Trophoblast cell (in vitro differentiated cells and primary cell): Measurements from ENCODE around the gene DCC.

Experiments used
- DNase-seq, 2 donors: peaks; one replicate each; pipeline ENCODE4 v3.0.0-alpha.2; 2016
- H2AFZ ChIP-seq: 2 replicates; pipeline ENCODE4 v1.6.1; 2013; ENCODE audit warnings: low read length, moderate library complexity, mild to moderate bottlenecking; ENCODE audit not compliant: insufficient read depth, poor library complexity
- H2AK5ac ChIP-seq: 2 replicates; pipeline ENCODE4 v1.6.1; 2013; ENCODE audit warnings: mild to moderate bottlenecking, low read length
- H2BK120ac ChIP-seq: 2 replicates; pipeline ENCODE4 v1.6.1; 2013; ENCODE audit warnings: low read length, mild to moderate bottlenecking, moderate library complexity; ENCODE audit not compliant: insufficient read depth, poor library complexity
- H2BK12ac ChIP-seq: 2 replicates; pipeline ENCODE4 v1.6.1; 2013; ENCODE audit warnings: mild to moderate bottlenecking, low read length, moderate library complexity
- H2BK5ac ChIP-seq: 2 replicates; pipeline ENCODE4 v1.6.1; 2013; ENCODE audit warnings: low read length, low read depth, moderate library complexity, mild to moderate bottlenecking; ENCODE audit not compliant: poor library complexity
- H3K14ac ChIP-seq: 2 replicates; pipeline ENCODE4 v1.6.1; 2013; ENCODE audit warnings: mild to moderate bottlenecking, low read length
- H3K18ac ChIP-seq: 2 replicates; pipeline ENCODE4 v1.6.1; 2013; ENCODE audit warnings: mild to moderate bottlenecking, low read length
- H3K23ac ChIP-seq: 2 replicates; pipeline ENCODE4 v1.6.1; 2013; ENCODE audit warnings: low read length
- H3K27ac ChIP-seq: 2 replicates; pipeline ENCODE4 v1.5.1; 2013; ENCODE audit warnings: low read depth, mild to moderate bottlenecking, inconsistent platforms, low read length, moderate library complexity
- H3K27me3 ChIP-seq: 2 replicates; pipeline ENCODE4 v1.6.1; 2013; ENCODE audit warnings: inconsistent platforms, mild to moderate bottlenecking, low read length, moderate library complexity; ENCODE audit not compliant: insufficient read depth
- H3K36me3 ChIP-seq, 2 experiments: 1 replicate in 1 of 2; 2 replicates in 1 of 2; pipeline ENCODE4 v1.6.1; 2013; ENCODE audit warnings: low read length in 2 of 2, mild to moderate bottlenecking in 2 of 2, moderate library complexity in 1 of 2; ENCODE audit not compliant: insufficient read depth in 2 of 2, control insufficient read depth in 1 of 2
- H3K4ac ChIP-seq: 2 replicates; pipeline ENCODE4 v1.6.1; 2013; ENCODE audit warnings: low read depth, mild to moderate bottlenecking, low read length, moderate library complexity
- H3K4me1 ChIP-seq, 2 experiments: 1 replicate in 1 of 2; 2 replicates in 1 of 2; pipeline ENCODE4 v1.6.1; 2013; ENCODE audit warnings: low read length in 2 of 2, mild to moderate bottlenecking in 2 of 2, moderate library complexity in 1 of 2; ENCODE audit not compliant: insufficient read depth in 2 of 2, control insufficient read depth in 1 of 2
- H3K4me2 ChIP-seq: 2 replicates; pipeline ENCODE4 v1.6.1; 2013; ENCODE audit warnings: inconsistent platforms, mild to moderate bottlenecking, low read length, moderate library complexity
- H3K4me3 ChIP-seq: 2 replicates; pipeline ENCODE4 v1.5.1; 2013; ENCODE audit warnings: mild to moderate bottlenecking, low read depth, low read length, inconsistent platforms
- H3K79me1 ChIP-seq: one replicate; pipeline ENCODE4 v1.6.1; 2013; ENCODE audit warnings: low read length
- H3K79me2 ChIP-seq: 2 replicates; pipeline ENCODE4 v1.6.1; 2013; ENCODE audit warnings: low read length, mild to moderate bottlenecking; ENCODE audit not compliant: control insufficient read depth, insufficient read depth, poor library complexity
- H3K9ac ChIP-seq: 2 replicates; pipeline ENCODE4 v1.6.1; 2013; ENCODE audit warnings: mild to moderate bottlenecking, low read length
- H3K9me3 ChIP-seq: 2 replicates; pipeline ENCODE4 v1.6.1; 2013; ENCODE audit warnings: low read depth, mild to moderate bottlenecking, control low read depth, inconsistent platforms, low read length; ENCODE audit not compliant: insufficient read depth
- H4K12ac ChIP-seq: 2 replicates; pipeline ENCODE4 v1.6.1; 2013; ENCODE audit warnings: low read depth, mild to moderate bottlenecking, low read length, moderate library complexity
- H4K8ac ChIP-seq: 2 replicates; pipeline ENCODE4 v1.6.1; 2013; ENCODE audit warnings: low read depth, mild to moderate bottlenecking, low read length, moderate library complexity
- H4K91ac ChIP-seq: one replicate; pipeline ENCODE4 v1.6.1; 2013; ENCODE audit warnings: low read depth, mild to moderate bottlenecking, low read length, moderate library complexity
- WGBS: extraction: QIAGEN DNeasy Blood & Tissue Kit; methylation state at CpG from one replicate; pipeline ENCODE4 v1.1.7; 2013; ENCODE audit warnings: missing lambda C conversion rate; ENCODE audit not compliant: insufficient read length, insufficient coverage; ENCODE audit errors: extremely low coverage; 5-methylcytosine and 5-hydroxymethylcytosine counted together

Gene DCC

GRCh38 chr18:52920665-52921064 is 580.7 kb downstream of the DCC start:
- DNase-seq, result no peak
- H3K18ac ChIP-seq, result no peak overlapping the region
- WGBS, result no CpG with 5 or more reads among the region's 1 CpG
- no peak overlapping the region for H3K23ac ChIP-seq
- no peak overlapping the region for H3K4me2 ChIP-seq
- H4K8ac ChIP-seq, result no peak overlapping the region
- H2BK120ac ChIP-seq, result no peak overlapping the region
- H3K27me3 ChIP-seq, result no peaks in the 10 kb centered on the region
- H2AK5ac ChIP-seq, result no peak overlapping the region
- H3K36me3 ChIP-seq, result no peaks in the 10 kb centered on the region
- H3K9me3 ChIP-seq, result no peaks in the 10 kb centered on the region
- no peak overlapping the region for H3K27ac ChIP-seq
- no peak overlapping the region for H3K9ac ChIP-seq
- no peaks in the 10 kb centered on the region for H3K79me2 ChIP-seq
- H3K4me1 ChIP-seq, result peaks cover 0 to 2% of the 10 kb centered on the region in 2 experiments
- H3K14ac ChIP-seq, result no peak overlapping the region
- H4K12ac ChIP-seq, result no peak overlapping the region
- no peak overlapping the region for H3K4me3 ChIP-seq
- no peak overlapping the region for H2AFZ ChIP-seq
- no peak overlapping the region for H2BK12ac ChIP-seq
- H3K79me1 ChIP-seq, result no peaks in the 10 kb centered on the region
- no peak overlapping the region for H2BK5ac ChIP-seq
- H4K91ac ChIP-seq, result no peak overlapping the region
- no peak overlapping the region for H3K4ac ChIP-seq

DNA sequence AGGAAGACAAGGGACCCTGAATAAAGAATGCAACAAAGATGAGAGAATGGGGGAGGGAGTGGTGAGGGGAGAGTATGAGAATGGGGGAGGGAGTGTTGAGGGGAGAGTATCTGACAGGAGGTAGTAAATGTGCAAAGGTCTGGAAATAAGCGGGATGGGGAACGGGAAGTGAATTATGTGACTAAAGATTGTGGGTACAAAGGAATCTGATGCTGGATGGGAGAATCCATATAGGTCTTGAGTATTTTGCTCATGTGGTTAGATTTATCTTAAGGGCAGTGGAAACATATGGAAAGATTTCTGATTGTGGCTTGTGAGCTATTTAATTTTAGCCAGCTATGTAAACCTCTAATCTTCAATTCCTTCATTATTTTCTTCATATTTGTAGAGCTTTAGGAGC is 593.4 kb downstream of the DCC start:
- H3K4me2 ChIP-seq, result no peak overlapping the region
- H3K4me1 ChIP-seq, result no peaks in the 10 kb centered on the region
- H2BK120ac ChIP-seq, result no peak overlapping the region
- no peak overlapping the region for H4K12ac ChIP-seq
- no peak overlapping the region for H3K18ac ChIP-seq
- no peak overlapping the region for H2AK5ac ChIP-seq
- H3K4me3 ChIP-seq, result no peak overlapping the region
- no peak overlapping the region for H3K9ac ChIP-seq
- H3K79me1 ChIP-seq, result no peaks in the 10 kb centered on the region
- no peaks in the 10 kb centered on the region for H3K9me3 ChIP-seq
- no peak overlapping the region for H3K27ac ChIP-seq
- no peaks in the 10 kb centered on the region for H3K79me2 ChIP-seq
- no peak overlapping the region for H3K14ac ChIP-seq
- H2BK12ac ChIP-seq, result no peak overlapping the region
- 100% methylated on average over 2 of the region's 2 CpGs for WGBS
- H3K36me3 ChIP-seq, result no peaks in the 10 kb centered on the region
- H3K4ac ChIP-seq, result no peak overlapping the region
- H3K23ac ChIP-seq, result no peak overlapping the region
- no peaks in the 10 kb centered on the region for H3K27me3 ChIP-seq
- no peak overlapping the region for H4K91ac ChIP-seq
- no peak overlapping the region for H4K8ac ChIP-seq
- DNase-seq, result no peak
- no peak overlapping the region for H2AFZ ChIP-seq
- H2BK5ac ChIP-seq, result no peak overlapping the region

- Histone ChIP-seq H2BK5ac (no peak overlapping the region), H4K12ac (no peak overlapping the region), H2BK12ac (no peak overlapping the region), H4K91ac (no peak overlapping the region), H3K23ac (no peak overlapping the region), H3K4me2 (no peak overlapping the region), H3K4me3 (no peak overlapping the region), H3K14ac (no peak overlapping the region), H3K18ac (no peak overlapping the region), H3K27me3 (no peaks in the 10 kb centered on the region), H2BK120ac (no peak overlapping the region), H3K4me1 (no peaks in the 10 kb centered on the region), H4K8ac (no peak overlapping the region), H3K36me3 (no peaks in the 10 kb centered on the region), H2AFZ (no peak overlapping the region), H3K79me1 (no peaks in the 10 kb centered on the region), H3K9ac (no peak overlapping the region), H2AK5ac (no peak overlapping the region), H3K9me3 (no peaks in the 10 kb centered on the region), H3K27ac (no peak overlapping the region), H3K4ac (no peak overlapping the region), H3K79me2 (no peaks in the 10 kb centered on the region)
- no CpG with 5 or more reads among the region's 1 CpG for WGBS
- DNase-seq, result peak; percentile 34 to 60
Observed at GRCh38 chr18:52936931-52937330, 596.9 kb downstream of the DCC start.

GRCh38 chr18:52937840-52938239 is 597.8 kb downstream of the DCC start:
- Histone ChIP-seq H3K4me2 (no peak overlapping the region), H3K36me3 (no peaks in the 10 kb centered on the region), H3K79me1 (no peaks in the 10 kb centered on the region), H3K9me3 (no peaks in the 10 kb centered on the region), H2BK120ac (no peak overlapping the region), H3K23ac (no peak overlapping the region), H2AK5ac (no peak overlapping the region), H3K4ac (no peak overlapping the region), H3K27me3 (no peaks in the 10 kb centered on the region), H2BK12ac (no peak overlapping the region), H3K4me3 (no peak overlapping the region), H3K4me1 (no peaks in the 10 kb centered on the region), H4K12ac (no peak overlapping the region), H3K18ac (no peak overlapping the region), H2BK5ac (no peak overlapping the region), H4K91ac (no peak overlapping the region), H3K27ac (no peak overlapping the region), H3K79me2 (no peaks in the 10 kb centered on the region), H3K14ac (no peak overlapping the region), H3K9ac (no peak overlapping the region), H4K8ac (no peak overlapping the region), H2AFZ (no peak overlapping the region)
- no CpG with 5 or more reads among the region's 6 CpGs for WGBS
- peak; percentile 44 to 60 for DNase-seq
